Measurements from ENCODE around the gene DPP6.
"Not testable (repeated sequence)": the region's sequence is repeated elsewhere in the genome, so short reads cannot be mapped to it uniquely, and the experiment has no call there.

Gene DPP6

DNA sequence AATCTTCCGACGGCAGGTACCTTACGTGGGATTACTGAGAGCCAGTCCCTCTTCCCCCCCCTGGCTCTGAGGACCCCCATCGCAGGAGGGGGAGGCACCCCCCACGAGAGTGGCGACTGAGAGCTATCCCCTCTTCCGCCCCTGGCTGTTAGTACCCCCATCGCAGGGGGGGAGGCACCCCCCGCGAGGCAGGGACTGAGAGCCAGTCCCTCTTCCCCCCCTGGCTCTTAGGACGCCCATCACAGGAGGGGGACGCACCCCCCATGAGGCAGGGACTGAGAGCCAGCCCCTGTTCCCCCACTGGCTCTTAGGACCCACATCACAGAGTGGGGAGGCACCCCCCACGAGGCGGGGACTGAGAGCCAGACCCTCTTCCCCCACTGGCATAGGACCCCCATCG is 8.4 kb downstream of the DPP6 start:
- not testable (repeated sequence) for H3K4me3 ChIP-seq (ENCODE audit: control insufficient read depth, low read depth, low read length); DNase-seq (ENCODE audit: low read depth)

DNA sequence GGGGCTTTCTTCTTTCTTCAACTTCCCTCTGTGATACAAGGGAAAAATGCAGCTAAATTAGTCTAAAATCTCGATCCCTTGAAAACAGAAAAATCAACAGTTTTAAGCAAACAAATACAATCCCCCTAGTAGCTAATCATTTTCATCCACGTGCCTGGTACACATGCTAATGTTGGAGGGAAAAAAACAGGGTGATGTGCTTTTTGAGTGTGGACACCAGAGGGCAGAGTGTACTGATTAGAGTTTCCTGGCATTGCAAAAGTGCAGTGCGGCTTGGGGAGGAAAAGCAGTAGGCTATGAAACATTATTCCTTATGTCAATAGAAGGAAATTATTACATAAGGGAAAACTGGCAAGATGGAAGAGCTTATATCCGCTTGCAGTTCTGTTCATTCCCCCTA is 19.6 kb downstream of the DPP6 start:
- H3K4me3 ChIP-seq (ENCODE audit: control insufficient read depth, low read depth, low read length); DNase-seq (ENCODE audit: low read depth): not testable (repeated sequence)

DNA sequence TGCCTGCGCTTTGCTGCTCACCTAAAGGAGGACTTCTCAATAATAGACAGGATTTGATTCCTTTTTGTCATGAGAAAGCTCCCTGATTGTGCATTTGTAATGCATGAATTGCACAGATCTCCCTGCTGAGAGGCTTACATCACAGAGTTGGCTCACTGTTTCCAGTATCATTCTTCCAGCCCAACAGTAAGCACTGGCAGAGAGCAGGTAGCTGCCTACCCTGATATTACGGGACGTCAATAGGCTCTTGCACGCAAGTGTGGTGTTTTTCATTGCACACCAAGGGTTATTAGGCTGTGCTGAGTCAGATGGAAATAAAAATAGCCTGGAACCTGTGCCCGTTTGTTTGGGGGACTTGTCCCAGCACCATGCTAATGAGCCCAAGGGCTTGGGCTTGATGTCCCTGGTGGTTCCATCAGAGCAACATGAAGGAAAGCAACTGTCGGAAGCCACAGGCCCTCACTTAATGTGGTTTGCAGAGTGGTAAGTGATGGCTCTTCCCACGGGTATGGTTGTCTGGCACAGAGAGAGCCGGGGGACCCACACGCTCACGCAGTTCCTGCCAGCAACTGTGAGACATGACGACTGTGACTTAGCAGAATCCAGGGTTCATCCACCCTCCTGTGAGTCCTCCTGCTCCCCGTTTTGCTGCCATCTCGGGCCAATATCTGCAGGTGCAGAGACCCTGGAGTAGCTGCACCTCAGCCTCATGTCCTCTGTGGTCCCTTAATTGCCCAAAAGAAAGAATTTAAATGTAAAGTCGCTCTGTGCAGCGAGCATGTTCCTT is 20.4 kb downstream of the DPP6 start:
- not testable (repeated sequence) for H3K4me3 ChIP-seq (ENCODE audit: control insufficient read depth, low read depth, low read length)

DNA sequence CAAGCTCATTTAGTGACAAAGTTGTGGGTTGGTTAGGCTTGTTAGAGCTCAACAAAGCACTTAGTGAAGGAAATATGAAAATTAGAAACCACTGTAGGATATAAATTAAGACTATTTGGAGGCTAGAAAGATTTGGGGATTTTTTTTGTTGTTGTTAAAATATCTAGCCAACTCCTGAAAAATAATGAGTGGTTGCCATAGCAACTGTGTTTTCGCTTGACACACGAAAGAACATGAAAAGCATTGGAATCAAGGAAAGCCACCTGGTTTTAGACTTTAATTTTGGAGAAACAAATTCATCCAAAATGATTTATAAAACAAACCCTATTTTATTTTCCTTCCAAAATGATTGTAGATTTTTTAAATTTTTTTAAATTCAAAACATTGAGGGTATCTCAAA is 26.3 kb downstream of the DPP6 start:
- not testable (repeated sequence) for H3K4me3 ChIP-seq (ENCODE audit: control insufficient read depth, low read depth, low read length); DNase-seq (ENCODE audit: low read depth)

More for the DNA sequence above, 20.4 kb downstream of the DPP6 start:
- DNase-seq (ENCODE audit: low read depth): not testable (repeated sequence)

DNA sequence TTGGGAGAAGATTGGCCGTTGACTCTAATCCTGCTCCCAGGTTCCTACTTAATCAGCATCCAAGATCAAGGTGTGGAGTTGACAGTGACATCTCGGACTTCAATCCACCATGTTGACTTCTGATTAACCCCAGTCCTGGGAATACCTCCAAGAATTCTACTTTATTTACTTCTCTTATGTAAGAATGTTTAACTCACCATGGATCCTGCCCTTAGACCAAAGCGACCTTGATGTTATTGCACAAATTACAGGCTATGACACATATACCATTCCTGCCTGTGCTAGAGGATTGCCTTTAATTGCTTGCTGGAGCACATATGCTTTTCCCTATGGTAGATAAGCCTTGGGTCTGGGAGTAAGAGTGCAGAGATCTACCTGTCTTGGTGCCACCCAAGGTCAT is 28.1 kb downstream of the DPP6 start:
- H3K4me3 ChIP-seq (ENCODE audit: control insufficient read depth, low read depth, low read length); DNase-seq (ENCODE audit: low read depth): not testable (repeated sequence)

DNA sequence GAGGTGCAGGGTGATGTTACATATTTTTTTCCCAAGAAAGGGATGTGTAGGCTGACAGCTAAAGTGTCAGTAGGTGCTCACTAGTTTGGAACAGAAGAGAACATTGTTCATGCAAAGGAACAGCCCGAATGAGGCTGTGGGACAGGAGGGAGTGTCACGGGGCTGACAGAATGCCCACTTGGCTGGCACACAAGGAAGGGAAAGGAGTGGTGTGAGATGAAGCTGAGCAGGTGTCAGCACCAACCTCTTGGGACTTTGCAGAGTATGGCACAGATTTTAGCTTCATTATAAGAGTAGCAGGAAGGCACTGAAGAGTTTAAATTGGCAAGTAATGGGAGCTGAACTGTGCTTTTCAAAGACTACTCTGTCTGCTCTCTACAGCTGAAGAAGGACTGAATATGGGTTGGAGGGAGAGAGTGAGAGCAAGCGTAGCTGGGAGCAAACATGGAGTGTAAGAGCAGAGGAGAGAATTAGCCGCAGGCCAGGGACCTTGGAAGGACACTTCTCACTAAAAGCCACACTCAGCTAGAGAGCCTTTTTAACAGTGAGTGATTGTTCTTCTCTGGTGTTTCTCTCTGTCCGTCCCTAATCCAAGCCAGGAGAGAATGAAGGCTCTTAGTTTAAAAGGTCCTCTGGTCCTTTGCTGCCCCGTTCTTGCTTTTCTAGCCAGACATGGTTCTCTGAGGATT is 35.0 kb downstream of the DPP6 start:
- DNase-seq (ENCODE audit: low read depth); H3K4me3 ChIP-seq (ENCODE audit: control insufficient read depth, low read depth, low read length): not testable (repeated sequence)

DNA sequence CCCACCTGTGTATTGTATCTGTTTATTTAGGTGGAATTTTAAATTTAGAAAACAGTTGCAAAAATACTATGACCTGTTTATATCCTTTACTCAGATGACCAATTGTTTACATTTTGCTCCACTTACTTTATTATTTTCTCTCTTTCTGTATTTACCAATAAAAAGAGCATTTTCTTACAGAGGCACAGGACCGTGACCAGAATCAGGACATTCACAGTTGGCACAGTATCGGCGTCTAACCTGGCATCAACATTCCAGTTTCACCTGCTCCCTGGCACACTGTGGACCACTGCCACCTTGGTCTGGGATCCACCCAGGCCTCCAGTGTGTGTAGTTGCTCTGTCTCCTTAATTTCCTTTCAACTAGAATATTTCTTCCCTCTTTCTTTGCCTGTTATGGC is 39.9 kb downstream of the DPP6 start:
- not testable (repeated sequence) for H3K4me3 ChIP-seq (ENCODE audit: control insufficient read depth, low read depth, low read length); DNase-seq (ENCODE audit: low read depth)

DNA sequence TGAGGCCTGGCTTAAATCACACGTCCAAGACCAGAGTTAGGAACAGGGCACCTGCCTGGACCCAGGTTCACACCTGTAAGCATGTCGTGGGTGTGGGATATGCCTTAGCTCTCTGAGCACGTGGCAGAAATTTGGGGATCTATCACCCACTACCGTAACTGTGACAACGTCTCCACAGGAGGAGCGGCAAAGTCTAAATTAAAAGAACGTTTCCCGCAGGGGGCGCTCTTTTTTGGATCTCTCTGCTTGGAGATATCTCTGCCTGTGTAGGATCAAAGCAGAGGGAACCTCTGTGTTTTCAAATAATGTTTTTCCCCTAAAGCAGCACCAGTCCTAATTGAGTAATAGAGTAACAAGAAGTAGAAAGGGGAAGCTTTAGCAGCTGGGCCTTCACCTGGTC is 43.0 kb downstream of the DPP6 start:
- not testable (repeated sequence) for H3K4me3 ChIP-seq (ENCODE audit: control insufficient read depth, low read depth, low read length); DNase-seq (ENCODE audit: low read depth)

DNA sequence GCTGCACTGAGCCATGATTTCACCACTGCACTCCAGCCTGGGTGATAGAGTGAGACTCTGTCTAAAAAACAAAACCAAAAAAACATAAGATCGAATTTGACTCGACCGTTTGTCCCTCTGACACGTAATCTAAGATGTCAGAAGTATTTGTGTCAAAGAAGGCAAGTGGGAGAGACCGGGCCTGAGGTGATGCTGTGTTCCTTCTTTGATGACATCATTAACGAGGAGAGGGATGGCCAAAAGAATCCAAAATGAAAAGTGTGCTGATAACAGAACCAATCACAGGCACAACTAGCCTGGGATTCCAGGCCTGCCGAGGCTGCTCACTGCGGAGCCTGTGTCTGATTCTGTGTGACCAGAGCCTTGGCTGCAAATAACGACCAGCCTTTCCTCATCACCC is 52.9 kb downstream of the DPP6 start:
- H3K4me3 ChIP-seq (ENCODE audit: control insufficient read depth, low read depth, low read length); DNase-seq (ENCODE audit: low read depth): not testable (repeated sequence)

DNA sequence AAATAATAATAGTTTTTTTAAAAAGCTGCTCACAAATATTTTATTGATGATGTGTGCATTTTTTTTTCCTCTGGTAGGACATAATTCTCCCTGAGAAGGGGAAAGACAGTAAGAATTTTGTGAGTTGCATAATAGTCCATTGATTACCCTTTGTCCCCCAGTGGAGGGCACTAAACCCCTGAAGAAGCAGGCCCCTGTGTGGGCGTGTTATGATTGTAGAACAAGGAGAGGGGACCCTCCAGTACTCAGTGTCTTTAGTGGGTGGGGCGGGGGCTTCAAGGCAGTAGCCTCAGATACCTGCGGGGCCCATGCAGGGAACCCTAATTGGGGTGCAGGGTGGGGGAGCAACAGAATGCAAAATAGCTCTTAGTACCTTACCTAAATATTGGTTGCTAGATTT is 57.4 kb downstream of the DPP6 start:
- DNase-seq (ENCODE audit: low read depth); H3K4me3 ChIP-seq (ENCODE audit: control insufficient read depth, low read depth, low read length): not testable (repeated sequence)

DNA sequence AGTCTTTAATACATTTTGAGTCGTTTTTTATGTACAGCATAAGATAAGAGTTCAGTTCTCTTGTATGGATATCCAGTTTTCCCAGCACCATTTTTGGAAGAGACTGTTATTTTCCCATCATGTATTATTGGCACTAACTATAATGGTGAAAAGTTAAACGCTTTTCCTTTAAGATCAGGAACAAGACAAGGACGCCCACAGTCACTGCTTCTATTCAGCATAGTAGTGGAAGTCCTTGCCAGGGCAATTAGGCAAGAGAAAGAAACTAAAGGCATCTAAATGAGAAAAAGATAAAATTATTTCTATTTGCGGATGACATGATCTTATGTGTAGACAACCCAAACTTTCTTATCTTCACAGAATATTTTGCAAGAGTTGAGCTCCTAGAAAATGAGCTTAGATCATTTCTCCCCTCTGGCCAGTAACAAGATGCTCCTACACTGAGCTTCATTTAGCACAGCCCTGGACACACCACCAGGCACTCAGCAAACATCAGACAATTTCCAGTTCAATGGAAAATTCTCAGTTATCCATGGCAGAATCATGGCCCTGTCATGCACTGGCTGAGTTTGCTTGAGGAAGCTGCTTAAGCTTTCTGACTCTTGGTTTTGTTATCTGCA is 61.6 kb downstream of the DPP6 start:
- not testable (repeated sequence) for DNase-seq (ENCODE audit: low read depth); H3K4me3 ChIP-seq (ENCODE audit: control insufficient read depth, low read depth, low read length)

DNA sequence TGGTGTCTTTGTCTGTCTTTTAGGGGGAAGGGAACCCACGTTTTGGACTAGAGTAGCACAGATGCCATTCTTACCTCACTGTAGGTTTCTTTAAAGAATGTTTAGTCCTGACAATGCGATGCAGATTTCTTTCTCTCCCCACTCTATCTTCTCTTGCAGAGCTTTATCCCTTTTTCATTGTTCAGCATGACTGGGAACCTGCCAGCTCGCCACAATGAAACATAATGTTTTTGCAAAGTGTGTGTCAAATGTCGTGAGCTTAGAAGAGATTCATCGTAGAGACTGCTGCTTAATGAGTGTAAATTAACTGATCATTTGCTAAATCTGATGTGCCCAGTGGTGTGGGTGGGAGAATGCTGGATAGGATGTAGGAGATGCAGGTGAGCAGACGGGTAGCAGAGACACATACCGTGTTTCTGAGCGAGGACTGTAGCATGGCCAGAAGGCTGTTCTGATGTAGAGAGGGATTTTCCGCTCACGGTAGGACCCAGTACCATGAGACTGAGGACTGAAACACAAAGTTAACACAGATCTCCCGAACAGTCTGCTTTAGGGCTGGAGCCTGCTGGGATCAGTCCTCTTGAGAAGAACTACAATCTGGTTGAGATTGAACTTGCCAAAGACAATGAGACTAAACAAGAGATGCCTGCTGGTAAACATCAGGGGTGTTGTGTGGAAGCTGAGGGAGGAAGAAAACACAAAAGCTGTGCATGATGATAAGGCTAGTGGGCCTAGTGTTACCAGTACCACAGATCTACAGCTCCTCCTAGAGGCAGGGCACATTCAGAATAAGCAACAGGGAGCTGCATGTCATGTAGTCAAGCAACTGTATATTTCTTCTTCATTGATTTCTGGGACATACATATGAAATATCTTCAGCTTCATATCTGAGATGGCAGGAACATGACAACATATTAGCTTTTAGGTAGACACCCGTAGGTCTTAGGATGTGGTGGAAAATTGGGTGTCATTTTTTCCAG is 65.5 kb downstream of the DPP6 start:
- DNase-seq (ENCODE audit: low read depth); H3K4me3 ChIP-seq (ENCODE audit: control insufficient read depth, low read depth, low read length): not testable (repeated sequence)

DNA sequence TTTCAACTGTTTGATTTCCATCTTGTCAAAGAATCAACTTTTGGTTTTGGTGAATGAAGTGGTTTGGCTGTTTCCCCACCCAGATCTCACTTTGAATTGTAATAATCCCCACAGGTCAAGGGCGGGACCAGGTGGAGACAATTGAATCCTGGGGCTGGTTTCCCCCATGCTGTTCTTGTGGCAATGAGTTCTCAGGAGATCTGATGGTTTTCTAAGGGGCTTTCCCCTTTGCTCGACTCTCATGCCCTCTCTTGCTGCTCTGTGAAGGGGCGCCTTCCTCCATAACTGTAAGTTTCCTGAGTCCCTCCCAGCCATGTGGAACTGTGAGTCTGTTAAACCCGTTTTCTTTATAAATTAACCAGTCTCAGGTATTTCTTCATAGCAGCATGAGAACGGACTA is 68.6 kb downstream of the DPP6 start:
- DNase-seq (ENCODE audit: low read depth); H3K4me3 ChIP-seq (ENCODE audit: control insufficient read depth, low read depth, low read length): not testable (repeated sequence)

DNA sequence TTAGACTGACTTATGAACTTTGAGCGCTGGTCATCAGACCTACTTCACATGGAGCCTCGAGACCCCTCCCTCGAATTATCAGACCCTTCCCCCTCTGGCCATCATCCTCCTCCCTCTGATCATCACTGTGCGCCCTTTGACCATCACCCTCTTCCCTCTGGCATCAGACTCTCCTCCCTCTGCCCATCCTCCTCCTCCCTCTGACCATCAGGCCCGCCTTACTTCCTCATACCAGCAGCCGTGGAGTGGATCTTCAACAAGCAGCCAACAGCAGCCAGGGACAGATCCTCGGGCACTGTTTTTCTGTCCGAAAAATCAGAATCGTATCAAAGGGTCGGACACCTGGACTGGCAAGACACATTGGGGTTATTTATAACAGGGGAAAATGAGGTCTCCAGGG is 70.5 kb downstream of the DPP6 start:
- not testable (repeated sequence) for DNase-seq (ENCODE audit: low read depth); H3K4me3 ChIP-seq (ENCODE audit: control insufficient read depth, low read depth, low read length)

DNA sequence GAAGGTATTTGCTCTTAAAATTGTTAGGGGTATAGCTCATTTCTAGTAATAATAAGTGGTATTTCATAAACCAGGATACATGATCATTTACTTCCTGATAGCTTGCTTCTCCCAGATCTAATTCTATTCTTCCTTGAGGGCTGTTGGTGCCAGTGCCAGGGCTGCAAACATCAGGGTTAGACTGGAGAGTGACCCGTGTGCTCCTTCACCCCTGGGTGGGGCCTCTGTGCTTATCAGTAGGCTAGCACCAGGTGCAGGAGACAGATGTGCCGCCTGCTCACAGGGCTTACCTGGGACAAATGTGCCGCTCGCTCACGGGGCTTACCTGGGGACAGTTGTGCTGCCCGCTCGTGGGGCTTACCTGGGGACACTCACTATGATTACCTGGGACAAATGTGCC is 71.2 kb downstream of the DPP6 start:
- not testable (repeated sequence) for H3K4me3 ChIP-seq (ENCODE audit: control insufficient read depth, low read depth, low read length); DNase-seq (ENCODE audit: low read depth)

DNA sequence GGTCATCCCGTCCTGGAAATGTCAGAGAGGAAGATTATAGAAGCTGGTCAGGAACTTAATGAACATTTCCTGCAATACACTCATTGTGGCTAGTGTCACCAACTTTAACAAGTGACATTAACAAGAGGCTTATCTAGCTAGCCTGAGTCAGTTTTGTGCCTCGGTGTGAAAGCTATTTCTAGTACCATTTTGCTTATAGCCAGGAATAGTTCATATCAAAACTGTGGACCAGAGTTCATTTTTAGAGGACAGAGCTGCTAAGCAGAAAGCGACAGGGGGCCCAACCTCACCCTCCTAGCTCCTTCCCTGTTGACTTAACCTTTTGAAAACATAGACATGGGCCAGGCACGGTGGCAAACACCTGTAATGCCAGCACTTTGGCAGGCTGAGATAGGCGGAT is 76.9 kb downstream of the DPP6 start:
- not testable (repeated sequence) for H3K4me3 ChIP-seq (ENCODE audit: control insufficient read depth, low read depth, low read length); DNase-seq (ENCODE audit: low read depth)

DNA sequence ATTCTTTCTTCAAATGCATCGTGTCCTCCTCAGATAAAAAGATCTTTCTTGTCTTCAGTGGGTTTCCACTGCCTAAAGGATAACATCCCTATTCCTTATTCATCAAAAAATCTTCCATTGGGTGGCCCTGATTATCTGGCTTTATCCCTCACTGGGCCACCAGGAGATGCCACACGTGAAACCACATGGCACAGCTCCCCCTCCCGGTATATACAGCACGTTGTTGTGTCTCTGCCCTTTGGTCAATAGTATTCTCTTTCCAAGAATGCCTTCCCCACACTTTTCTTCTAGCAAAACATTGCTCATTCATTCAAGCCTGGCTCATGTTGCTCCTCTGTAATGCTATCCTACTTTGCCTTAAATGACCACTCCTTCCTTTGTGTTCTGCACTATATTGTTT is 80.4 kb downstream of the DPP6 start:
- H3K4me3 ChIP-seq (ENCODE audit: control insufficient read depth, low read depth, low read length); DNase-seq (ENCODE audit: low read depth): not testable (repeated sequence)

DNA sequence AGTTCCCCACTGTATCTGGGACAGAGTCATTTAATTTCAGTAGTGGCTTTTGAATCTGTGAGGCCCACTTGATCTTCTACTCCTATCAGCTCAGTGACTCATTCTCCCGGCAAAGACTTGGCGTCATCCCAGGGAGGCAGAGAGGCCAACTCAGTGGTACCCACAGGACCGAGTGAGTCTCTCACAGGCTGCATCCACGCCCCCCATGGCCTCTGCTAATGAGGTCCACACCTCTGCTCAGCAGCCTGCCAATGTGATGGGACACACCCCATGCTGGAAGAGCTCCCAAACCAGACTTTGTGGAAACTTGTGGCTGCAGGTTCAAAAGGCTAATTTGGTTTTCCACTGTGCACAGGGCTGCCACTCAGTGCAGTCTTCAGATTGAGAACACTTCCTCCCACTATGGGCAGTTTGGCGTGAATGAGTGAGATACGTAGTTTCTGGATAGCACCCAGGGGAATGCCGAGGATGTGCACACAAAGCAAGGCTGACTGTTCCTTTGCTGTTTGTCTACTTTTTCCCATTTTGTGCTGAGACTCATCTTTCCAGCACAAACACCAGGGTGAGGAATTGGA is 81.6 kb downstream of the DPP6 start:
- H3K4me3 ChIP-seq (ENCODE audit: control insufficient read depth, low read depth, low read length): not testable (repeated sequence)

More for the DNA sequence above, 81.6 kb downstream of the DPP6 start:
- not testable (repeated sequence) for DNase-seq (ENCODE audit: low read depth)

All from fibroblast of mammary gland (primary cell).